ENCODE data around the gene NOS2.

NOS2 gene

DNA sequence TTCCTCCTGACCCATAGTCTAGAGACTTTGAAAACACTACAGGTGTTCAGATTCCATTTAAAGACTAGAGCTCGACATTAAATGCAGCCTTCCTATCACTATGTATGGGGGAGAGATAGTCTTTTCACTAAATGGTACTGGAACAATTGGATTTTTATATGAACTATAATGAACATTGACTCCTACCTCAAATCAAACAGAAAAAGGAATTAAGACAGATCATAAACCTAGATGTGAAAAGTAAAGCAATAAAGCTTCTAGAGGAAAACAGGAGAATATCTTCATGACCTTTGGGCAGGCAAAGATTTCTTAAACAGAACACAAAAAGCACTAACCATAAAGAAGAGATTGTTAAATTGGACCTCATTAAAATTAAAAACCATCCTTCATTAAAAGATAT, 18.8 kb upstream of the NOS2 start:
- no peak for DNase-seq (ENCODE audit: low spot score)

DNA sequence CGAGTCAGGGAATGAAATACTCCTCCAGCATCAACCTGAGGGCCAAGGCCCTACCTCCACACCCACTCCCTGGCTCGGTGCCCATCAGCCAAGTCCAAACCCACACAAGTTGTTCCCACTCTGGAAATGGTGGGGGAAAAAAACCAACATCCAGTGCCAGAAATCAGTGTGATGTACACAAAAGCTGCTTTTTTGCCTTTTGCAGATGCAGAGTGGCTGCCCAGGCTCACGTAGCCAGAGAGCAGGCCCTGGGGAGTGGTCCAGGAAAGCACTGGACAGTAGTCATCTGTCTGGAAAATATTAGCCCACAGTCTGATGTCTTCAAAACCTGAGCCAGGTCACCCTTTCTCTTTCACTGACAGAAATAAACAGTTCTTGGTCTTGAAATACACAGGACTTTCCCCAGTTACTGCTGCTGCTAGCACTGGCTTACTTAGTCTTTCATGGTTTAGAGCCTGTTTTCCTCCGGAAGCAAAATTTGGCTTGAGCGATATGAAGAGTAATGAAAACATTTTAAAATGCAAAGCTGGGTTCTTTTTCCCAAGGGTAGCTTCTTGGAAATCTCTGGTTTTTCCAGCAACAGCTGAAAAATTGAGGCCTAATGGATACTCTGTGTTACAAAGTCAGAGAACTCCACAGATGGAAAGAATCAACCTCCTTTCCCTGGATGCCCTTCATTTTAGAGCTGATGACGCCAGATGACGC, 18.2 kb upstream of the NOS2 start:
- DNase-seq (ENCODE audit: low spot score), result no peak

DNA sequence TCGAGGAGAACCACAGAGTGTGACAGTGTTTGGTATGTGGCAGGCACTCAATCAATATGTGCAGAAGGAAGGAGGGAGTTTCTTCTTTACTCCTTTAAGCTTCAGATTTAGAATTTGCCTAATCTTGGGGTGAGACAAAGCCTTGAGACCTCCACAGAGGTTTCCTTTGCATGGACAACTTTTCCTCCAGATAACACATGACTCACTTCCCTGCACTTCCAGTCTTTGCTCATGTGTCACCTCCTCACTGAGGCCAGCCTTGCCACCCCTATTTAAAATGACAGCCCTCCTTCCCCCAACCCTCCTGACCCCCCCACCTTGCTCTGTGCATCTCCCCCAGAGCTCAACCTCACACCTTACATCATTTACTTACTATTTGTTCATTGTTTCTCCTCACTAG, 17.4 kb upstream of the NOS2 start:
- no peak for DNase-seq (ENCODE audit: low spot score)

DNA sequence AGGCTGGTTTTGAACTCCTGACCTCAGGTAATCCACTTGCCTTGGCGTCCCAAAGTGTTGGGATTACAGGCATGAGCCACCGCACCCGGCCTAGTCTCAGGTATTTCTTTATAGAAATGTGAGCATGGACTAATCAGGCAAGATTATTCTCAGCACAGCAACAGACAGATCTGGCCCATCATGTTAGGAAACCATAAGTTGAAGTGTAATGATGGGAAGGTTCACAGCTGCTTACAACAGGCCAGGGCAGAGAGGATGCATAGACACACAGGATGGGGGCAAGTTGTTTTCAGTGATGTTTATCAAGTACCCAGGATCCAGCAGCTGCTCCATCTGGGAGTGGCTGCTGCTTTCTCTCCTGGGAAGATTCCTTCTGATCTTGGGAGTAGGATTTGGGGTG, 16.6 kb upstream of the NOS2 start:
- DNase-seq (ENCODE audit: low spot score), result no peak

DNA sequence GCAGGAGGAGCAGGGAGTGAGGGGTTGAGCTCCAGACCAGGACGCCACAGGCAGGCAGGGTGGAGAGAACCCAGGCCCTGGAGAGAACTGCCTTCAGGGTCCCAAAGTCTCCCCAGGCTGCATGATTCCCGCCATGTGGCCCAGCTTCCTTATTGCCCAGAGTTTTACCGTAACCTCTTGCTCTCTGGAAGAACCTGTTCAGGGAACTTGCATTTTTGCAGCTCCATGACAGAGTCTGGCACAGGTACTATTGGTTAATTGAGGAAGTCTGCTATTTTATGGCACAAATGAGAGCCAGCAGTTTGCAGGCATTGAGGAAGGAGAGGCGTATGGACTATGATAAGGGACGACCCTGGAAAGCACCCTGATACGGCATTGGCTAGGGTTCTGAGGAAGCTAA, 11.6 kb upstream of the NOS2 start:
- no peak for DNase-seq (ENCODE audit: low spot score)

DNA sequence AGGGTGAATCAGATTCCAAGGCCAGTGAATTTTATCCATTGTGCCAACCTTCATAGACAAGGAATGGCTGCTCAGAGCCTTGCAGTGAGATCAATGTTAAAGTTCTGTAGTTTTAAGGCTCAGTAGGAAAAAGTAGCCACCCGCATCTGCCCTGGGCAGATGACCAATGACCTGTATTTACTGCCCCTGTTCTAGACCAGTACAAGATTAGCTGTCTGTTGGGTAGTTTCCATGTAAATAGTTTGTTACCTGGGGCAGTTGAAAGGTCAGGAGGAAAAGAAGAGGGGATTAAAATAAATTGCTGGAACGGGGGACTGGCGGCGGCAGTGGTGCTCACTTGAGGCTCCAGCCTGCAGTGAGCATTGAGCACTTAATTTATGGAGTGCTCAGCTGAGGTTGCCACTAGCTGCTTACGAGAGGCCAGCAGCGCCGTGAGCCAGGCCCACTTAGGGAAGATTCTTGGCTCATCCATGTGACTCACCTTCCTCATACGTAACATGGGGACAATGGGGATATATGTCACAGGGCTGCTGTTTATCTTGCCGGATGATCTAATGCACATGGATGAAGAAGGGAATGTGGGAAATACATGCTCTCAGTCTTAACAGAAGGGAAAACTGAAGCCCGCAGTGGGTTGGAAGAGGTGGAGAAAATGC, 10.7 kb upstream of the NOS2 start:
- DNase-seq (ENCODE audit: low spot score), result no peak

DNA sequence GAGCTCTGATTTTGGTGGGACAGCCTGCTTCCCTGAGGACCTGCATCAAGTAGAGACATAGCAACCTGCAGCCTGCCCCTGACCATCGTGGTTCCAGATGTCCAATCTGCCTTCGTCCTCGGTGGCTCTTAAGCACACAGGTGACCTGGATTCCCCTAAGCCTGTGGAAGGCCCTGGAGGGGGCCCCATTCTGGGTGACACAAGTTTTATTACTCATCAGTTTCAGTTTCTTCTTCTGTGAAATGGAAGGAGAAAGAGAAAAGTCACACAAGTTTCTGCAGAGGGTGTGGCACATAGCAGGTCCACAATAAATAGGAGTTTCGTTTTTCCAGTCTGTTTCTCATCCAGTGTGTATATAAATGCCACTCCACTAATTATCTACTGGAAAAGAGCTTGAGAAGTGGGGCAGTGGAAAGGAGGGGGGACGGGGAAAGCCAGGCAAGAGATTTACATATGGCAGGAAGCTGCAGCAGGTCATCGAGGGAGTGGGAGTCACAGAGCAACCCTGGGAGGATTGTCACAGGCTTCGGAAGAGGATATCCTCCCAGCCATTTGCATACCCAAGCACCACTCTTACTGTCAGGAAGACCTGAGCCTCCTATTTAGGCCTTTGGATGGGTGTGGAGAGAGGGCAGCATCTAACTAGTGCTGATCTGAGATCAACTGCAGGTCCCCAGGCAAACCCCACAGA, 10.0 kb upstream of the NOS2 start:
- DNase-seq (ENCODE audit: low spot score), result no peak

DNA sequence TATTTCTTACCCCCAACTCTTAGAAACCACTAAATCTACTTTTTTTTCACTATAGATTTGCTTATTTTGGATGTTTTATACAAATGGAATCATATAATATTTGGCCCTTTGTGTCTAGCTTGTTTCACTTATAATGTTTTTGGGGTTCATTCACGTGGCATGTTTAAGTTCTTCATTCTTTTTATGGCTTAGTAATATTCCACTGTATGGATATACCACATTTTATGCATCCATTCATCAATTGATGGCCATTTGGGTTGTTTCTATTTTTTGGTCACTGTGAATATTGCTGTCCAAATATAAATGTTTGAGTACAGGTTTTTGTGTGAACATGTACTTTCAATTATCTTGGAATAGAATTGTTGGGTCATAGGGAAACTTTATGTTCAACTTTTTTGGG, 9.2 kb upstream of the NOS2 start:
- DNase-seq (ENCODE audit: low spot score), result no peak

DNA sequence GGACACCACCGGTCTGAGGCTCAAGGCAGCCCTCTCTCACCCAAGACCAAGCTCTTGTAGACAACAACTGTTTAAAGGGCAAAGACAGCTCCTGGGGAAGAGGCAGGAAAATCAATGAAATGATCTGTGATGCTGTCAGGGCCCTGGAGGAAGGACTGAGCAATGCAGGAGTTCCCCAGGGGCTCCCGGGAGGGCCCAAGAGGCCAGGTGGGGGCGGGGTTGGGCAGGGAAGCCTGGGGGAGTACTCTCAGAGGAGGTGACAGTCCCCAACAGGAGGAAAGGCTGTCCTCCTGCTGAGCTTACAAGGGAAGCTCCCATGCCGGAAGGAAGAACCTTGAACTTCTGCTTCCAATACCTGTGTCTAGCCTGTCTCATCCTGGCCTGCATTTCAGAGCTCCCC, 8.3 kb upstream of the NOS2 start:
- no peak for DNase-seq (ENCODE audit: low spot score)

DNA sequence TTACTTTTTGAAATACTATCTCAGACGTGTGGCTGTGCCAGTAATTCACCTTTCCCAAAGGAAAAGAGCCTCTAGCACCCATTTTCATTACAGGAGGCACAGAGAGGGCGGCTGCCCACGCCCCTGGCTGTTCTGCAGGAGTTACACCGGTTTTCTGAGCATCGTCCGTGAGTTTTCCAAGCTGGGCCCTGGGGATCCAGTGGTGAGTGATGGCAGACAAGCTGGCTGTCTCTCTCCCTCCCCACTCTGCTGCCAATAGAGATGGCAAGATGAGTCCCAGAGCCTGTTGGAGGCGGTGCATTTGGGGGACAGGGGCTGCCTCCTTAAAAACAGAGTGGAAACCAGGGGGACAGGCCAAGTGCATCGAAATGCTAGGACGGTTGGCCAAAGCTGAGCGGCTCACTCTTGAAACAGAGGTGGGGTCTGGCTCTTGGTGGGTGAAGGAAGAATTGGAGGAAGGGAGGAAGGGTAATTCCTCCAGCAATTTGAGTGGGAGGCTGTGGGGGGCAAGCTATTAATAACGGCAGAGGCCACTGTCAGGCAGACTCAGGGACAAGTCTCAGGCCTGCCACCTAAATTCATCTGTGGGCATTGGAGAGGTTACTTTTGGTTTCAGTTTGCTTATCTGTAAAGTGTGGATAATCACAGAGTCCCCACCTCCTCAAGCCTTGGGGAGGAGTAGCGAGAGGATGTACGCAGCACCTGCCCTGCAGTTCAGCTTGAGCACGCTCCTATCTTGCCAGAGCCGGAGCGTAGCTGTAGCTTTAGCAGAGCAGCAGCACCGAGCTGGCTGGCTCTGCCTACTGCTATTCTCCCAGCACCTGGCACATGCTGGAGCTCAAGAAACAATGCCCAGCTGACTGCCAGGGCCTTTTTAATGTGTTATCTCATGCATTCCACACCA, 7.5 kb upstream of the NOS2 start:
- peak; percentile 66 for DNase-seq (ENCODE audit: low spot score)

DNA sequence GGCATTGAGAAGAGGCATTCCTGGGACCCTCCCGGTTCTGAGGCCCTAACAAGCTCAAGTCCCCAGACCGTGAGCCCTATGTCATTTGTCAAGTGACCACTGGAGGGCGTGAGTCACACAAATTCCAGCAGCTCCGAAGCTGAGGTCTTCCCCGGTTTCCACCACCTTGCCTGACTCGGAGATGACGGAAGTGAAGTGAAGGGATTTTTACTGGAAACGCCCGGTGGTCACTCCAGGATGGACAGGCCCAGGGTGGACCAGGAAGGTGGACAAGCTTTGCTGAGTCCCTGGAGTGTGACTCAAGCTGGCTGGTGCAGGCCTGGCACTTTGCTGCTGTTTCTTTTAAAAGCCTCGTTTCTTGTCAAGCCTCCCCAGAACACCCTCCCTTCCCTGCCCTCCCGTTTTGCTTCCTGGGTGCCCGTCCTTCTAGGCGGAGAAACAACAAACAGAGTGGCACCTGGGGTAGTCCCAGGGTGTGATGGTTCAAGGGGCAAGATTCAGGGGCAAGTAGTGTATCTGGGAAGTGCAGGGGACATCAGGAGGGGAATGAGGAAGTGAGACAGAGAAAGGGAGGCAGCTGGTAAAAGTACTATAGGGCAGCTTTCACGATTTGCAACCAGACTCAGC, 5.3 kb upstream of the NOS2 start:
- peak; percentile 77 for DNase-seq (ENCODE audit: low spot score)

DNA sequence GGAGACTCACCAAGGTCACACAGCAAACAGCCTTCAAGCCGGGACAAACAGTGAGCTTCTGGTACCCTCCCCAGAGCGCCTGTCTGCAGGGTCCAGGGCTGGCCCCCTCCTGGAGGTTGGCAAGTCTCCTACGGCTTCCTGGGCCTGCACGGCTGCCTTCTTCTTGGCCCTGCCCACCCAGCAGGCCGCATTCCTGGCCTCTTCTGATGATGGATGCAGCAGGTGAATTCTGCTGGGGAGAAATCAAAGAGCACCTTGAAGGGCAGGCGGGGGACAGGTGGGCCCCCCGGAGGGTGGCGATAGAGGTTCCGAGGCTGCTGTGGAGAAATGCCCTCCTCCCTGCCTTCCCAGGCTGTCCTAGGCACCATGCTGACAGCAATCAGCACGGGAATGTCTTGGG, 3.8 kb upstream of the NOS2 start:
- DNase-seq (ENCODE audit: low spot score), result no peak

DNA sequence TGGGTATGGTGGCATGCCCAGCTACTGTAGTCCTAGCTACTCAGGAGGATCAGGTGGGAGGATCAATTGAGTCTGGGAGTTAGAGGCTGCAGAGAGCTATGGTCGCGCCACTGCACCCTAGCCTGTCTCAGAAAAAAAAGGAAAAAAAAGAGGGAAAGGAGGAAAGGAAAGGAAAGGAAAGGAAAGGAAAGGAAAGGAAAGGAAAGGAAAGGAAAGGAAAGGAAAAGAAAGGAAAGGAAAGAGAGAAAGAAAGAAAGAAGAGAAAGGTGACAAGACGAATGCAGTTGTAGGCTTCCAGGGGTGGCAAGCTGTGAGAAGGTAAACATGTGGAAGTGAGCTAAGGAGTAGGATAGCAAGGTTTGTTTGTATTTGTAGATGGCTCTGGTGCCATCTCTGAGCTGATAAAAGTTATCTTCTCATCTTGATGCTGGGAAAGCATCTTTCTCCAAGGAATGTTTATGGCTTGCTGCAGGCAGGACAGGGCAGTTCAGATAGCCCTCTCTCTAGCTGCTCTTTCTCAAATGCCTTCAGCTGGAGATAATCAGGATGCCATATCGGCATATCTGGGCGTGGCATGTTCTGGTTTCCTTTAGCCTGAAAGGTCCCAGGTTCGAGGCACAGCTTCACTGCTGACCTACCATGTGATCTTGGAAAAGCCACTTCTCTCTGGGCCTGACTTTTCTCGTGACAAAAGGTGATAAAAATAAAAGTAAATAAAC, 2.8 kb upstream of the NOS2 start:
- DNase-seq (ENCODE audit: low spot score), result no peak

DNA sequence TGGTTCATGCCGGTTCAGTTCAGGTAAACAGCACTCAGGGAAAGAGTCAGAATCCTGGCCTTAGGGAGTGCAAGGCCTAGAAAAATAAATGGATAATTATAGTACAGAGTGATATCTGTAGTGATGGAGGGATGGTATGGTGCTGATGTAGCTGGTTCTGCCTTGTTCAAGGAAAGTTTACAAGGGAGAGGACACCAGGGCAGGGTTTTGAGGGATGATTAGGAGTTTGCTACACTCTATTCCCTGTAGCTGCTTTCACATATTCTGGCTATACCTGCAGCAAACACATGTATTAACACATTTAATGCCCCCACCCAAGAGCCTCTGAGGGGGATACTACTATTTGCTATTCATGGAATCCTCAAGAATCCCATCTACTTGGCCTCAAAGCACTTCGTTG, 1.7 kb upstream of the NOS2 start:
- DNase-seq (ENCODE audit: low spot score), result no peak

DNA sequence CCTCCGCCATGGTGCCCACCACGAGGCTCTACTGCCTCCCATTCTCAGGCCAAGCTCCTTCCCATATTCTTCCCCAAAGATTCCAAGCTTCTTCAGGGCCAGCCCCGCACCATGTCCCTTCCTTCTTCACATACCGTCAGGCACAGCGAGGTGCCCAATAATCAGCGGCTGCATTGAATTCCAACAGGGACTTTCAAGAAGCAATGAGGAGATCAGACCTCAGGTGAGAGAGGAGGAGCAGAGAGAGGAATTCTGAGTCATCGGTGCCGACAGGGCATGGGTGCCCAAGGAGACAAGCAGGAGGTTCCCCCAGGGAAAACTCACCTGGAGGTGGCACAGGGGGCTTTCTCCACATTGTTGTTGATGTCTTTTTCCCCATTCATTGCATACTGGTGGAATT, 2.0 kb downstream of the NOS2 start:
- DNase-seq (ENCODE audit: low spot score), result no peak

DNA sequence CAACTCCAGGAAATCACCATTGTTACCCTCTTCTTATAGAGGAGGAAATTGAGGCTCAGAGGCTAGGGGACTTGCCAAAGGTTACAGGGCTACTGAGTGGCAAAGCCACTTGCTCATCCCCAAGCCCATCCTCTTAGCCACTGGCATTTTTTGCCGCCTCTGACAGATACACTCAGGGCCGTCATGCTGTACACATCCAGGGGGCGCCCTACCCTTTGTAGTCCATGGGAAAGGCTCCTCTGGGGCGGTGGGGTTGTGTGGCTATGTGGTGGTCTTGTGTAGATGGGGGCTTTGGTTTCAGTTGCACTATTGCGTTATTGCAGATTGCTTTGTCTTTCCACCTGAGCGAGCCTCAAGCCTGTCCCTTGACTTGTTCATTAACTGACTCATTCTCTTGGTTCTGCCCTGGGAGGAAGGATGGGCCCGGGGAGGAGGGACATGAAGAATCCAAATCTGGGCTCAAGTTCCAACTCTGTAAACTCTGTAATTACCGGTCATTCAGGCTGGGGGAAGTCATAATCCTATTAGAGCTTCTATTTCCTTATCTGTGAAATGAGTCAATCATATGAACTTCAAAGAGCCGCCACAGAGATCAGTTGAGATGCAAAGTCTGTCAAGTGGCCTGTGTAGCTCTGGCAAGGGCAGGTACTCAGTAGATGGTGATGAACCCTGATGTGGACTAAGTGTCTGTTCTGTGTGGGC, 2.8 kb downstream of the NOS2 start:
- DNase-seq (ENCODE audit: low spot score), result no peak

DNA sequence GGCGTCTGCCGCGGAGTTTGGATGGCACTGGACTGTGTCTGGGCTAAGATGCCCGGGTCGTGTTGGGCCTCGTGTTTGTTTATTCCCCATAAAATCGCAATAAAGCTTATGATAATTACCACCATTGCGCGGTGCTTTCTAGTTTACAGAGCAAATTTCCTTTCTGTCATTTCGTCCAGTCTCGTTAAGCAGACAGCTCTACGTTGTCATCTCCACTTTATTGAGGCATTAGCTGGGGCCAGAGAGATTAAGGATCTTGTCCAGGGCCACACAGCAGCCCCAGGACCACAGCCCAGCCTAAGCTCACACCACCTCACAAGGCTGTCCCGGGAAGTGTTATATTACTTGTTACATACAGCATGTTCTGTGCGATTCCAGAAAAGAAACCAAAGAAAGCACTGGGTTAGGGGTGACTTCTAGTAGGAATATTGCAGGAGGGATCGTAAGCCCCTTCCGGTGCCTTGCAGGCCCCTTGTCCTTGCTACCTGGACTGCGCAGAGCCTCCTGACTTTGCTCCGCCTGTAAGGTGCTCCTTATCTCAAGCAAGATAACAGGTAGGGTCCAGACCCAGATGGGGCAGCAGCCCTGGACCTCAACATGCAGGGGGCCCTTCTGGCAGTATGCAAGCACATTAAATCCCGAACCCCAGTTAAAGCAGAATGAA, 6.3 kb downstream of the NOS2 start:
- DNase-seq (ENCODE audit: low spot score), result no peak

DNA sequence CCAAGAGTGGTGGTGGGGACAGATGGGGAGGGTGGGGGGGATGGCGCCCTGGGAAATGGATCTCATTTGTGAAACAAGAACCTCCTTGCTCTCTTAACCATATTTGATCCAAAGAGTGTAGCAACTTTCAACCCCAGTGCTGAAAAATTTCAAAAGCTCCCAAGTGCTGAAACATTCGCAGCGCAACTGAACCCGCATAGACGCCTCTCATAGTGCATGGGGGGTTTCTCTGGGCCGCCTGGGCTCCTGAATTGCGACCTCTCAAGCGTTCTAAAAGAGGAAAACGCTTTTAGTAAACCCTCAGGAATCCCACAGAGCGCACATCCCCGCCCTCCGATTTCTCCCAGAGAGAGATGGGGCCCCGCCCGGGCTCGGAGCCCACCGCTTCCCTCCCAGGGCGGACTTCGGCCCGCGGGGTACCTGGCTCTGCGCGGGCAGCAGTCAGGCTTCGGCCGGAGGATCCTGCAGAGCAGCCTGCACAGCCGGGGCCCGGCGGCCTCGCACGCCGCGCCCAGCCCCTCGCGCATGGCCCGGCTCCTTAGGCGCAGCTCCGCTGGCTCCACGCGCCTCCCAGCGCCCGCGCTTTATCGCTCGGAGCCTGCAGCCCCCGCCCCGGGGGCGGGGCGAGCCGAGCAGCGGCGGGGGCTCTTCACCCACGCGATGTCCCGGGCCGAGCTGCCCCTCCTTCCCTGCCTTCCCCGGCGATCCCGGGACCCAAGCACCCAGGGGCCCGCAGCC, 7.0 kb downstream of the NOS2 start:
- no peak for DNase-seq (ENCODE audit: low spot score)

DNA sequence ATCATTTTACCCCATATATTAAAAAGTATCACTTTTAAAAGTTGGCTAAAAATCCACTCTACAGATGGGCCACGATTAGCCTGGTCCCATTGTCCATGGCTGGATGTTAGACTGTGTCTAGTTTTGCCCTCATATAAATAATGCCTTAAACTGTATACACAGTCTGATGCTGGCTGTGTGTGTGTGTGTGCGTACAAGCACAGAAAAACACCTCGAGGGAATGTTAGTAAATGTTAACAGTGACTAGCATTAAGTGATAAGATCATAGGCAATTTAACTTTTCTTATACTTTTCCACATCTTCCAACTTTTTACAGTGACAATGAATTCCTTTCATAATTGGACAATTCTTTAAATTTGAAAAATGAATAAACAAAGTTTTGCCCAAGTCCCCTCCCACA, 8.2 kb downstream of the NOS2 start:
- DNase-seq (ENCODE audit: low spot score), result no peak

DNA sequence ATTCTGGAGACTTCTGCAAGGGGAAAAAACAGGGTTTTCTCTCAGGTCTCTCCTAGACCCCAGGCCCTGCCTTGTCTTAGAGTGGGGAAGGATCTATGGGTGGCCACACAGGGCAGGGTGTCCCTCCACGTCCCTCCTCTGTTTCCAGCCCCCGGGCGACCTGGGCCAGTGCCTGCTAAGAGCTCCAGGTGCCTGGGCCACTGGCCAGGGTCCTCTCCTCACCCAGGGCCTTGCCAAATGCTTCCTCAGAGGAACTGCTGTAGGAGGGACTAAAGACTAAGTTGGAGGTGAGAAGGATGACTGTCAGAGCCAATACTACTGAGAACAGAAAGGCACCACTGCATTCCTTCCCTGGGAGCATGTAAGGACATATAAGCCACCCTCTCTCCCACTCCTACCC, 11.4 kb downstream of the NOS2 start:
- DNase-seq (ENCODE audit: low spot score), result no peak
